Activated gamma-delta T cell treated with Interleukin-2 at 50 U/mL for 16 hours (primary cell): ENCODE measurements around the gene PLEKHM3.
"Not testable (repeated sequence)": the region's sequence is repeated elsewhere in the genome, so short reads cannot be mapped to it uniquely, and the experiment has no call there.

ENCODE experiments used
- DNase-seq: peaks from one replicate; pipeline ENCODE4 v3.0.0-alpha.2; 2020

The PLEKHM3 gene

DNA sequence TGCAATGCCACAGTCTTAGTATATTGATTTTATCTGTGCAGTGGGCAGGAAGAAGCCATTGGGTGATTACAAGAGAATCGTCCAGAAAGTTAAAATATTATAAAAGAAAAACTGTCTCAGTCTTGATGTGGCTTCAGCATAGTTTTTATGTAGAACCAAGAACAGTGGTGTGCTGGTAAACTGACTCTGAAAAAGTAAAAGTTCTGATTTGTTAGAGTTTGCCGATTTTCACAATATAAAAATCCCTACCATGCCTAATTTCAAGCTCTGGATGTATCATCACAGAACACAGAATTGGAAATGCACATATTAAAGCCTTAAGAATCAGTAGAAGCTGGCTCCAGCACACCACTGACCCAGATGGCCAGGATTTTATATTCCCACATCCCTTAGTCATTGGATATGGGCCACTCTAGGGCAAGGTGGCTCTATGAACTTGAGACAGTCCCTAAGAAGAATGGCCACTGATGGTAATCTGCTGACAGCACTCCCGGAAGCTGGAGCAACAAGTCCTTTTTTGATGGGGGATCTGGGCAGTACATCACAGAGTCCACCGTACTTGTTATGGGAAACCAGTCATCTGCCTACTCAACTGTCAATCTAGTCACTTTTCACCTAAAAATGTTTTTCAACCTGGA lies 9.3 kb upstream of the PLEKHM3 start:
- no peak for DNase-seq

DNA sequence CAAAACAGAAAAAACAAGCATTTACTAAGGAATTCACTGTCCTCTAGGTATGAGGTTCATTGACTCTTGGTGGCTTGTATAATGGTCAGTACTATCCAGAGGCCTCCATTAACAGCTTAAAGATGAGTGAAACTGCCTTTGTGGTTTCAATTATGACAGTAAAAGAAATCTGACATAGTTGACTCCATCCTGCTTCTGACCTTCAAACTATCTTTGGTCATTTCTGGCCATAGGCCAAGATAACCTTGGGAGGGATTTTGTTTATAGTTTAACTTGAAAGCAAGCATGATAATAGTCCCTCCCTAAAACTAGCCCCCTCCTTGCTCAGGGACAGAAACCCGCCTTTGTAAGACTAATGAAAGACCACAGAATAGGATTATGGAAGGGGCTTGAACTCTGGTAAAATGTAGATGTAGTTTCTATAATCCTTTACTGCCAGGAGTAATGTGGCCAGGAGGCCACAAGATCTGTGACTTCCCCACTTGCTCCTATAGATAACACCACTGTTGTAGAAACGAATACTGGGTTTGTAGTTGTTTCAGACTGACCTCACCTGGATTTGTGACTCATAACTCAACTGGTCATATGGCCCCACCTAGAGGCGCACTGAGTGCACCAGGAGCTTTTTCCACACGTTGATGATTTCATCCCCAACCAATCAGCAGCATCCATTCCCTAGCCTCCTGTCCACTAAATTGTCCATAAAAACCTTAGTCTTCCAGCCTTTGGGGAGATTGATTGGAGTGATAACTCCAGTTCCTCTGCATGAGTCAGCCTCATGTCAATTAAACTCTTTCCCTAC lies 8.6 kb upstream of the PLEKHM3 start:
- DNase-seq = peak; percentile 36

DNA sequence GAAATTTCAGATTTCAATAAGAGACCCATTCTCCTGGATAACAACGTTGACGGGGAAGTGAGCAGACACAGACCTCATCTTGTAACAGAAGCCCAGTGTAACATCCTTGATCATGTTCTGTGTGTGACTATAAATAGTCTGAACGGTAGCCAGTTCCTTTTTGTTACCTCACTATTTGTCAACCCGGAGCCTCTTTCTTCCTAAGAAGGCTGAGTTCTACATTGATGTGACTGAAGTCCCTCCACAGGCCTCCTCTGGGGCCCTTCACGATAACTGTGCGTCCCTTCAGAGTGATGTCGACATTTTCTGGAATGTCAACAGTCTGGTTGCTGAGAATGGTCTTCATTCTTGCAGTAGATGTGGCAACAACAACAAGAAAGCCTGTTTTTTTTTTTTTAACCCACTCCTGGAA lies 6.3 kb upstream of the PLEKHM3 start:
- no peak for DNase-seq

DNA sequence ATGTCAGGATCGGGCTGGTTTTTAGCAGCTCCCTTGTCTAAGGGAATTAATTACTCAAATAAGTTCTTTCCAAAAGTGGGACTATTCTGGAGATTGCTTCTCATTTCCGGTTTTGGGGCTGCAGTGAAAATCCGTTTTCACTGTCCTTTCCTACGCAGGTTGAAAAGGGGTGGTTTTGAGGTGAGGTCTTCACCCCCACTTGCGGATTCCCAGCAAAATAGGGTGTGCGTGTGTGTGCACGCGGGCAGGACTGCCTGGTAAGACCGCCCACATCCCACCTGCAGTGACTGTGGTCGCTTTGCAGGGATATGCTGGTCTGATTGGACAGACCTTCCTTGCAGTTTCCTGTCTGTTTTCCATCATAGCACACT lies 472 bp upstream of the PLEKHM3 start:
- peak; percentile 6 for DNase-seq

DNA sequence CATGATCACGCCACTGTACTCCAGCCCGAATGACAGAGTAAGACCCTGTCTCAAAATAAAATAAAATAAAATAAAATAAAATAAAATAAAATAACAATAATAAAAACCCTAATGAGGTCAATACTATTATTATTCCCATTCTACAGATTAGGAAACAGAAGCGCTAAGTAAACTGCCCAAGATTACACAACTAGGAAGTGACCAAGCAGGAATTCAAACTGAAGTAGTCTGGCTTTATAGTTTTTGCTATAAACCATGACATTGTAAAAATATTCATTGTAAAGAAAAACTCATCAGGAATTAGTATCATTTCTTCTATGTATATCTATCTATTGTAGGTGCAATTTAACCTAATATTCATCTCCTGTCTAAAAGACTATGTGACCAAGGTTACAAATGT lies 1.2 kb downstream of the PLEKHM3 start:
- DNase-seq = no peak

DNA sequence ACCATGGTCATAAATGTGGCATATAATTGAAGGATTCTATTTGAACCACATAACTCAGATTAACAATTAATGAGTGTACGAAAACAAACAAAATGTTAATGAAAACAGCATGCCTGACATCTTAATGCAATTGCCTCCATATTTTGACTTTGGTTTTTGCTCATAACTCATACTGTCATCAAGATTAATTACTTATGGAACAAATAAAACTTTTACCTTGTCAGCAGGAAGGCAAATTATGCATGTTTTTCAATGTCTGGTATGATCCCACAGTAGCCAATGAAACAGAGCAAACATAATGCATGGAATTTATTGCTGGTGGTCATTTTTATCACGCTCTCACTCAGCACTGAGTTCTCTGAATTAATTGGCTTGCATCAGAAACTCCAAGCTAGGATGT lies 5.1 kb downstream of the PLEKHM3 start:
- no peak for DNase-seq

- not testable (repeated sequence) for DNase-seq
Measured at GRCh38 chr2:208018124-208018712, 7.1 kb downstream of the PLEKHM3 start.

GRCh38 chr2:208017721-208018120 lies 7.6 kb downstream of the PLEKHM3 start:
- no peak for DNase-seq

DNA sequence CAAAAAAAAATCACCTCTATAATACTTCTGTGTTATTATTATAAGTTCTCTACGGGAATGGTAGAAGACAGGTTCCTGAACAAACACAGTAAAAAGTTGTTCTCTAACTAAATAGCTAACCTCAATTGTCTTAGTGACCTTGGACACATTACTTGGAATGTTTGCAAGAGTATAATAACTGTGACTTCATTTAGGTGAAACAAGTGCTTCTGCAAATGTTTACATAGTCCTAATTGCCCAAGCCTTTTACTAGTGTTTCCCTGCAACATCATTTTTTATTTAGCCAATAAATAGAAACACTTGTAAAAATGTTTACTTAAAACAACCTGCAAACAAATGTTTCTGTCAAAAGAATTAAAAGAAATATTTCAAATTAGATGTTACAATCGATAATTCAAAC lies 9.9 kb downstream of the PLEKHM3 start:
- DNase-seq = no peak

DNA sequence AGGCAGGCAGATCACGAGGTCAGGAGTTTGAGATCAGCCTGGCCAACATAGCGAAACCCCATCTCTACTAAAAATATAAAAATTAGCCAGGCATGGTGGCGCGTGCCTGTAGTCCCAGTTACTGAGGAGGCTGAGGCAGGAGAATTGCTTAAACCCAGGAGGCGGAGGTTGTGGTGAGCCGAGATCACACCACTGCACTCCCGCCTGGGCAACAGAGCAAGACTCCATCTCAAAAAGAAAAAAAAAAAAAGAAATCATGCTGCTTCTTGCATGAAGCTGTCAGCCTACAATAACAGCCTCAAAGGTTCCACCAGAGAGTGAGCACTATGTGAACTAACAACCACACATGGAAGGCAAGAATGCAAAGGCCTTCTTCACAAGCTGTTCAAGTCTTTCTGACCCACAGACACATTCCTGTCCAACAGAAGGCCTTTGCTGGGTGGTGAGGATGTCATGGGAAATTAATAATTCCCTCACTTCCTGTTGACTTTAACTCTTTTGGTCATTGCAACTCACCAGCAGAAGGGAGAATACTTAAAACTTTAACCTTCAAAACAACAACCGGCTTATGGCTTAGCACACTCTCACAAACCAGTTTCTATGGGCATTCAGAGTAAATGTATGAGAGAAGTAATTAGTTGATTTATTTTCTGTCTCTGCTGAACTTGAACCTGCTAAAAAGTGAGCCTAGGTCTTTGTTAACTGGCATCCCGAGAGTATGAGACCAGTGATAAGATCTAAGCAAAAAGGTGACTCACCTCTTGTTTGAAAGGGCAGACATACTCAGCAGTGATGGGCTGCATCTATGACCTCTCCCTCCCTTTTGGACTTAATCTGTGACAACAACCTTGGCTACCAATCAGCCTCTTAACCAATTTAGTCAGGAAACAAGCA lies 11.8 kb downstream of the PLEKHM3 start:
- no peak for DNase-seq

- no peak for DNase-seq
Measured at GRCh38 chr2:208012449-208012848, 12.9 kb downstream of the PLEKHM3 start.

GRCh38 chr2:208010506-208010905 lies 14.8 kb downstream of the PLEKHM3 start:
- no peak for DNase-seq

- no peak for DNase-seq
Measured at GRCh38 chr2:208006833-208007232, 18.5 kb downstream of the PLEKHM3 start.

GRCh38 chr2:208006337-208006736 lies 19.0 kb downstream of the PLEKHM3 start:
- DNase-seq = no peak

GRCh38 chr2:208001924-208002323 lies 23.4 kb downstream of the PLEKHM3 start:
- DNase-seq = no peak

- no peak for DNase-seq
Measured at GRCh38 chr2:208000701-208001395, 24.5 kb downstream of the PLEKHM3 start.

- no peak for DNase-seq
Measured at GRCh38 chr2:207996848-207997247, 28.5 kb downstream of the PLEKHM3 start.

DNA sequence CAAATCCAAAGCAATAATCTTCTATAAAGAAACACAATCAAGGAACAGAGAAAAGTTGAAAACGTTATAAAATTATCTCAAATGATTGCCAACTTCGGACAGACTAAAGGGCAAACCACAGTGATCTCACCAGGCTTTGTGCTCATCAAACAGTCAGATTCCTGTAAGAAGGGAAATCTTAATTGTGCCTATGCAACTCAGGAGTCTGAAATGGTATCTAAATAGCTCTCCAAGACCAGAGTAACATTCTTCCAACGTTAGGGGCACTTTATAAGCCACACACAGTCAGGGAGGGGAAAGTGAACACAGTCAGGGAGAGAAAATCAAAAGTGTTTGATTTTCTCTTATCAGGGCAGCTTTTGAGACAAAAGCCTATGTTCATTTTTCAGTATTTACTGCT lies 29.4 kb downstream of the PLEKHM3 start:
- DNase-seq = no peak

DNA sequence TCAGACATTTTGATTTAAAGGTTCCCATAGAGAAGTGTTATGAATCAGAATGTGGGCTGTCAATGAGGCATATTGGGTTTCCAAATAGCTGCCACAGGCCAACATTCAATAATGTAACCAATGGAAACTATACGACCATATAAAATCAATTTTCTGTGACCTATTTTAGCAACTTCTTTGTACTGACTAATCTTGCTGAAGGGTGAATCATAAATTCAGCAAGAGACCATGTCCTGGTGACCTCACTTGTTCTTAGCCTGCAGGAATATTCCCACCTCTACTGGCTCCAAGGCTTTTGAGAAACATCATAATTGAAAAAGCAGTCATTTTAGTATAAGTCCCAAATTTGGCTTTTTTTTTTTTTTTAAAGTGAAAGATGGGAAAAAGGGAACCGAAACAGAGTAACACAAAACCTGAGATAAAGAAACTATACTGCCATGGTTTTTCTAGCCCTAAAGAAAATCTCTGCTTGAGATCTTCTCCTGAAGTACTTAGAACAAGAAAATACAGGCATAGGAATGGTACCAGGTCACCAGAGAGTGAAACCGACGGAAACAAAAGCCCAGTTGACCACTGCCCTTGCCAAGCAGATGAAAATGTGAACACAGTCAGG lies 32.1 kb downstream of the PLEKHM3 start:
- no peak for DNase-seq

DNA sequence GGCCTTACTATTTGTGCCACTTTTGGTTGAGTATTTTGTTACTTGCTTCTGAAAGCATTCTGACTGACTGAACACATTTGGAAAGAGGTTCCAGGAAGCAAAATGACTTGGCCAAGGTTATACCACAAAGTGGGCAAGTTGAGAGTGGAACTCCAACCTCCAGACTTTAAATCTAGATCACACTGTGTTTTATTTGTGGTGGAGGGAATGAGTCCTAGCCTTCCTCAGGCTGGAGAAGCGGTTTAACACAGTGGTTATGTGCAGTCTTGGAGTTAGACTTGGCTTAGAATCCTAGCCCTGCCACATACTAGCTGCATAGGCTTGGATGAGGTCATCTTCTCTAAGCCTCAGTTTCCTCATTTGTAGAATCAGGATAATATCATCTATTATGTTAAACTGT lies 33.4 kb downstream of the PLEKHM3 start:
- DNase-seq = no peak

GRCh38 chr2:207990784-207991183 lies 34.5 kb downstream of the PLEKHM3 start:
- DNase-seq = no peak

DNA sequence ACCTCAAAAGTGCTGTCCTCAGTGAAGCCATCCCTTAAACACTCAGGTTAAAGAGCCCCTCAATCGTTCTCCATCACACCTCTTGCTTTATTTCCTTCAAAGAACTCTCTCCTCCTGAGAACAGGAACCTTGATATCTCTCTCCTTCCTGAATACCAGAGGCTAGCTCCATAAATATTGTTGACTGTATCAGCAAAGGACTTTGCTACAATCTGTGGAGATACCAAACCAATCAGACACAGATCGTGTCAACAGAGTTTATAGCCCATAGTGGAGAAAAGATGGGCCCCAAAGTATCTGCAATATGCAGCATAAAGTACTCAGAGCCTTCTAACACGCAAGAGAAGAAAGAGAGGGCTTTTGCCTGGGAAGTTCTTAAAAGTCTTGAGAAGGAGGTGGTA lies 36.4 kb downstream of the PLEKHM3 start:
- DNase-seq = no peak
